ENCODE results near the gene ZNF488.
"Not testable (repeated sequence)": the region's sequence is repeated elsewhere in the genome, so short reads cannot be mapped to it uniquely, and the experiment has no call there.

ZNF488 gene, protein sequence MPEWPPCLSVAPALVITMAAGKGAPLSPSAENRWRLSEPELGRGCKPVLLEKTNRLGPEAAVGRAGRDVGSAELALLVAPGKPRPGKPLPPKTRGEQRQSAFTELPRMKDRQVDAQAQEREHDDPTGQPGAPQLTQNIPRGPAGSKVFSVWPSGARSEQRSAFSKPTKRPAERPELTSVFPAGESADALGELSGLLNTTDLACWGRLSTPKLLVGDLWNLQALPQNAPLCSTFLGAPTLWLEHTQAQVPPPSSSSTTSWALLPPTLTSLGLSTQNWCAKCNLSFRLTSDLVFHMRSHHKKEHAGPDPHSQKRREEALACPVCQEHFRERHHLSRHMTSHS

DNA sequence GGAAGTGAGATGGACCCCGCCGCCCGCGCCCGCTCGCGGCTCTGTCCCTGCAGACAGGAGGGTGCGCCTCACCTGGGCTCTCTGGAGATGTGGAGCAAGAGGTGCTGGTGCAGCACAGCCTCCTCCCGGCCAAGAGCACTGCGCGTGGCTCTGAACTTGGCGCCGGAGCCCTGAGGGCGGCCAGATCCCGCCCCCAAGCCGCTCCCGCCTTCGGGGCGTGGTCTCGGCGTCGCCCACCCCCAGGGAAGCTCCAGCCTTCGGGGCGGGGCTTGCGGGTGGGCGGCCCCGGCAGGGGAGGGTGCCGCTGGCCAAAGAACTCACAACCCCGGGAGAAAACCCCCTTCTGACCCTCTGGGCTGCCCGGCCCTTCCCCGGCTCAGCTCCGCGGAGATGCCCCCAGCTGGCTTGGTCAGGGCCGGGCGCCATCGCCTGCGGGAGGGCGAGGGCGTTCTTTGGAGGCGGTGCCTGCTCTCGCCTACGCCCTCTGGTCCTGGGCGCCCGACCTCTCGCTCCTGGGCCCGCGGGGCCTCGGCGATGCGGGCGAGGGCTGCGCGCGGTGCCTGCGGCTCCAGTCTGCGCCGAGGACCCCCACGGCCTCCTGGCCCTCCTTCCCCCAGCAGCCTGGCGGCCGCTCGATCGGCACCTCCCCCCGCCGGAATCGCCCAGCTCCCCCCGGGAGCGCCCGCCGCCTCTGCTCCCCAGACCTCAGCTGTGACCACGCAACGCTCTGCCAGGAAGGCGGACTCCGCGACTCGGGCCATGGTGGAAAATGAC is at the start of gene ZNF488:
Gene ZNF488, minus strand, starts transcription at position 146 of the 774 bp plus-strand sequence. CDS start 15,464 bp downstream, outside the sequence.
- DNase-seq = peak; percentile 48

DNA sequence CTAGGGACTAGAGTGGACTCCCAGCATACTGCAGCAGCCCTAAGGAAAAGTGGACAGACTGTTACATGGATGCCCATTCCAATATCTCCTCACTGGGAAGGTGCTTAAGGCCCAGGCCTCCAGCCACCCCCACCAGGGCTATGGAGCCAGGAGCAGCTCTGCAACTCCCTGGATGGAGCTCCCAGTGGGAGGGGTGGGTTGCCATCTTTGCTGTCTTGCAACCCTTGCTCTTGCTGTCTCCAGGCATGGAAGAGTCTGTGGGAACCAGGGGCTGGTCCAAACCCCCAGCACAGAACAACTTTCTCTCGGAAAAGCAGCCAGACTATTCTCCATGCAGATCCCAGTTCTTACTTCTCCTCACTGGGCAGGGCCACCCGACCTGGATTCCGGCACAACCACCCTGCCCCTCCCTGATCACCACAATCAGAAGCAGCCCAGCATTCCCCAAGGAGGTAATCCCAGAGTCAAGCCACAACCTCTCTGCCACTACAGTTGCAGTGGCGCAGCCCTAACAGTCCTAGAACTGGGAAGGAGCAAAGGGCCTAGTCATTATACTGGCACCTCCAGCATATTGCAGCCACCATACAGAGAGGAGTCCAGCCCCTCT is 41.8 kb upstream of the ZNF488 start:
- DNase-seq = no peak

DNA sequence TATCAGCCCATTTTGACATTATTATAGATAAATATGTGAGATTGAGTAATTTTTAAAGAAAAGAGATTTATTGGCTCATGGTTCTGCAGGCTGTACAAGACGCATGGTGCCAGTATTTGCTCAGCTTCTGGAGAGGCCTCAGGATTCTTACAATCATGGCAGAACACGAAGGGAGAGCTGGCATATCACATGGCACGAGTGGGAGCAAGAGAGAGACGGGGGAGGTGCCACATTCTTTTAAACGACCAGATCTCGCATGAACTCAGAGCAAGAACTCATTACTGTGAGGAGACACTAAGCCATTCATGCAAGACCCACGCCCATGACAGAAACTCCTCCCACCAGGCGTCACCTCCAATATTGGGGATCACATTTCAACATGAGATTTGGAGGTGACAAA is 40.1 kb upstream of the ZNF488 start:
- no peak for DNase-seq

DNA sequence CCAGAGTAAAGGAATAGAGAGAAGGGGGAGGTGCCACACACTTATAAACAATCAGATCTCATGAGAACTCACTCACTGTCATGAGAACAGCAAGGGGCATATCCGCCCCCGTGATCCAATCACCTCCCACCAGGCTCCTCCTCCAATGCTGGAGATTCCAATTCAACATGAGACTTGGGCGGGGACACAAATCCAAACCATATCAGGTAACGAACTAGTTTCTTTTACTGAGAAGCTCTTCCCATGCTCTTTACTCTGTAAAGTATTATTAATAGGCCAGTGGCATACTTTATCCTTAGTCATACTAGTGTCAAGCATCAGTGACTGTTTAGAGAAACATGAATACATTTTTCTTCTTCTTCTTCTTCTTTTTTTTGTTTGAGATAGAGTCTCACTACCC is 39.4 kb upstream of the ZNF488 start:
- DNase-seq = no peak

DNA sequence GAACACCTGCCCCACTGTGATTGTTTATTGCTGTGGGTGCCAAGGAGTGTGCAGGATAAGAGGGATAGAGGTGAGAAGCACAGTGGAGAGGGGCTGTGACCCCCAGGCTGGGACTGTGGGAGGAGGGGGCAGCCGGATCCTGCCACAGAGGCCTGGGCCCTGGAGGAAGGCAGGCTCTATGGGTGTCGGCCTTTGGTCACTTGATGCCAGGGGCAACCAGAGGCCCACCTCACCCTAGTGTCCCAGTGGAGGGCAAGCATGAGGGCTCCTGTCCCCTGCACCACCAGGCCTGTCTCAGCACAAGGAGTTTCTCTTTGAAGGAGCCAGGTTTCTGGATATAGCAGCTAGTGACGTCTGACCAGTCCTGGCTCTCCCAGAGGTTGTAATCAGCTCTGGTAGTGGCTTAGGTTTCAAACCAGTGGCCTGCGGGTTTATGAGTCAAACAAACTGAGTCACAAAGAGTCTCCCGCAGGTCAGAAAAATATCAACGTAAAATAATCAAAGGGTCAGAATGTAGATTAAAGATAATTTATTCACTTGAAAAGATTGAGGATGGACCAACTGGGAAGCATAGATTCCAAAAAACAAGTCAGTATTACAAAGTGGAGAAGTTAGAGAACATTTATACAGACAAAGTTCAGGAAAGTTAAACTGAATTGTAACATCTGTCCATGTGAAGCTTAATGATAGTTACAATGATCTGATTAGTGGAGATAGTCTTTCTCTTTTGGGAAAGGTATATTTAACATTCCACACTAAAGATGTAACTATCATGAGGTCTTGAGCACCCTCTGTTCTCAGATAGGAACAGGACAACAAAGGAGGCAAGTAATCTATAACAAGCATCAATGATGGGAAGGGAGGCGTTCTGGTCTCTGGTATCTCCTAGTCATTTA is 37.2 kb upstream of the ZNF488 start:
- no peak for DNase-seq

DNA sequence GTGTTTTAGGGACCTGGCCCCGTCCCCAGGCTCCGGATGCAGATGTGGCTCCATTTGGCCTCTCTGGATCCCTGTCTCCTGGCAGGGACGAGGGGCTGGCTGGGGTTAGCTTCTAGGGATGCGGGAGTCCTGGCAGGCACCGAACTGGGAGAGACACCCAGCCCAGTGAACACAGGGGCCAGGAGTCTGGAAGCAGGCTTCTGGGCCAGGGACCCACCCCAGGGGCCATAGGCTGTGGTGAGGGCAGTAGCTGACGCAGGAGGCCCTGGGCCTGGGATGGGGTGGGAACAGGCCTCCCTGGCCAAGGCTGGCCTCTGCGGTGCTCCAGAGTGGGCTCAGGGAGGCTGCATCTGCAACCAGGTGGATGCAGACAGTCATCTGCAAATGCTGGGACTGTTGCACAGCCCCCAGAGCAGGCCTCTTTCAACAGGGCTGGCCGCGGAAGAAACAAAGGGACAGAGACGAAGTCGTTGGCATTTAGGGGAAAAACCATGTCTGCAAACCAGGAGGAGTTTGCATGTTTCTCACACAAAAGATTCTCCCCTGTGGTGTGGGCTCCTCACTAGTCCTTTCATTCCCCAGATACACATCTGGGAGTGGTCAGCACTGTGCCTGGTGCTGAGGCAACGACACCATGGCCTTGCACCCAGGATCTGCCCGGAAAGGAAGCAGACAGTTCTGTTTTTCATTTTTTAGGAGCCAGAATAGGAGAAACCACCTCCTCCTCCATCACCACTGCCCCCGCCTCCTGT is 36.4 kb upstream of the ZNF488 start:
- no peak for DNase-seq

DNA sequence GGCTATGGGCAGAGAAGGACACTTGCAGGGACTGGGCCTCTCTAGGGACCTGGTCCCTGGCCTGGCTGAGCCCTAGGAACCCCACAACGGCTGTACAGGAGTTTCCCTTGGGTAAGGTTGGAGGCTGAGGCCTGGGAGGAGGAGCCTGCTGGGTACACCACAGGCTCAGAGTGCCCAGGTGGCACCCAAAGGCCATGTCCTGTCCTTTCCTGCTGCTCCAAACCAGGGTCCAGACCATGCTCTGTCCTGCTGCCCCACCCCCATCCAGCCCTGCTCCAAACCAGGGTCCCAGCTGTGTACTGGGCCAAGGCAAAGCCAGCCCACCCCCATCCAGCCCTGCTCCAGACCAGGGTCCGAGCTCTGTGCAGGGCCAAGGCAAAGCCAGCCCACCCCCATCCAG is 35.3 kb upstream of the ZNF488 start:
- DNase-seq = no peak

DNA sequence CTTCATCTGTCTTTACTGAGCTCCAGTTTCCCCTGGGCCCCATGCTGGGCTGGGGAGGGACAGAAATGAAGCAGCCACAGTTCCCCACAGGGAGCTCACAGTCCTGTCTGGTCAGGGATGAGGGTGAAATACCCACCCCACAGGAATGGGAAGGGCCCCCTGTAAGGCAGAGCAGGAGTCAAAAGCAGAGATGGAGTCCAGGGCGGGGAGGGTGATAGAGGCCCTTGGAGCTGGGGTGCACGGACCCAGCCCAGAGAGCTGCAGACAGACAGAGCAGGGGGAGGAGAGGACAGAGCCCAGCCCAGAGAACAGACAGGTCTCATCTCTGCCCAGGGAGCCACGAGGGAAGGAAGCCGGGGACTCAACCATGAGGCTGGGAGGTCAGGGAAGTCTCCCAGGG is 34.9 kb upstream of the ZNF488 start:
- DNase-seq = no peak

DNA sequence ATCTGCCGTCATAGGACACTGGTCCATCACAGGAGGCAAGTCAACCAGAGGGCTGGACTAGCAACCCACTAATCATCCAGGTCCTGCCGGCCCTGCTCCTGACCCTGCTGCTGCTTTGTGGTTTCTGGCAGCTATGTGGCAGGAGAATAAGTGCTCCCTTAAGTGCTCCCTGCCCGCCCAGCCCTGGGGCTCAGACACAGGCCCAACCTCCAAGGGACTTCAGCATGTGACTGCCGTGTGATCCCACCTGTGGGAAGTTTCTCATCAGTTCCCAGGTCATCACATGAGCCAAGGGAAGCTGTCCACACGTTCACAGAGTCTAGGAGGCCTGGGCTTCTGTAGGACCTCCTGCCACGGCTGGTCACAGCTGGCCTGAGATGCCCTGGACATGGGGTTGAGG is 34.2 kb upstream of the ZNF488 start:
- no peak for DNase-seq

DNA sequence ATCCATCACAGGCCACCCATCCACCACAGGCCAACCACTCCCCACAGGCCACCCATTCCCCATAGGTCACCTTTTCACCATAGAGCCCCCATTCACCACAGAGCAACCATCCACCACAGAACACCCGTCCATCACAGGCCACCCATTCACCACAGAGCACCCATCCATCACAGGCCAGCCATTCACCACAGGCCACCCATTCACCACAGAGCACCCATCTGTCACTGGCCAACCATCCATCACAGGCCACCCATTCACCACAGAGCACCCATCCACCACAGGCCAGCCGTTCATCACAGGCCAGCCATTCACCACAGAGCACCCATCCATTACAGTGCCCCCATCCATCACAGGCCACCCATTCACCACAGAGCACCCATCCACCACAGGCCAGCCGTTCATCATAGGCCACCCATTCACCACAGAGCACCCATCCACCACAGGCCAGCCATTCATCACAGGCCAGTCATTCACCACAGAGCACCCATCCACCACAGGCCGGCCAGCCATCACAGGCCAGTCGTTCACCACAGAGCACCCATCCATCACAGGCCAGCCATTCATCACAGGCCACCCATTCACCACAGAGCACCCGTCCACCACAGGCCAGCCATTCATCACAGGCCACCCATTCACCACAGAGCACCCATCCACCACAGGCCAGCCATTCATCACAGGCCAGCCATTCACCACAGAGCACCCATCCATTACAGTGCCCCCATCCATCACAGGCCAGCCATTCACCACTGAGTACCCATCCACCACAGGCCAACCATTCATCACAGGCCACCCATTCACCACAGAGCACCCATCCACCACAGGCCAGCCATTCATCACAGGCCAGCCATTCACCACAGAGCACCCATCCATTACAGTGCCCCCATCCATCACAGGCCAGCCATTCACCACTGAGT is 32.5 kb upstream of the ZNF488 start:
- not testable (repeated sequence) for DNase-seq

DNA sequence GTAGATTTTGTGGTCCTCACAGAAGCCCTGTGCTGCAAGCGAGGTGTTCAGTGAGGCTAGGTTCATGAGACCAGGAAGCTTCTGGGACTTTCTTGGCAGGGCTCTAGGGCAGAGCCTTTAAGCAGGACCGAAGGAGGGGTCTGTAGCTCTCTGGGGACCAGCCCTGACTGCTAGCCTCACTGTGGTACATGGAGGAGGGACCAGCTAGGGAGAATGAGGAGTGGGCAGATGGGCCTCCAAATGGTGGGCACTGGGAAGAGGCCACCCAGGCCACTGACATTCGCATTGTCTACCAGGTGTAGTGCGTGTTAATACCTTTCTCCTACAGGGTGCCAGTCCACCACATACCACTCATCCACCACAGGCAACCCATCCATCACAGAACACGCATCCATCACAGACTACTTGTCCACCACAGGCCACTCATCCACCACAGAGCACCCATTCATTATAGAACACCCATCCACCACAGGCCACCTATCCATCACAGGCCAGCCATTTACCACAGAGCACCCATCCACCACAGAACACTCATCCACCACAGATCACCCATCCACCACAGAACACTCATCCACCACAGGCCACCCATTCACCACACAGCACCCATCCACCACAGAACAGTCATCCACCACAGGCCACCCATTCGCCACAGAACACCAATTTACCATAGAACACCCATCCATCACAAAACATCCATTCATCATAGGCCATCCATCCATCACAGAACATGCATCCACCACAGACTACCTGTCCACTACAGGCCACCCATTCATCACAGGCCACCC is 31.6 kb upstream of the ZNF488 start:
- DNase-seq = no peak

DNA sequence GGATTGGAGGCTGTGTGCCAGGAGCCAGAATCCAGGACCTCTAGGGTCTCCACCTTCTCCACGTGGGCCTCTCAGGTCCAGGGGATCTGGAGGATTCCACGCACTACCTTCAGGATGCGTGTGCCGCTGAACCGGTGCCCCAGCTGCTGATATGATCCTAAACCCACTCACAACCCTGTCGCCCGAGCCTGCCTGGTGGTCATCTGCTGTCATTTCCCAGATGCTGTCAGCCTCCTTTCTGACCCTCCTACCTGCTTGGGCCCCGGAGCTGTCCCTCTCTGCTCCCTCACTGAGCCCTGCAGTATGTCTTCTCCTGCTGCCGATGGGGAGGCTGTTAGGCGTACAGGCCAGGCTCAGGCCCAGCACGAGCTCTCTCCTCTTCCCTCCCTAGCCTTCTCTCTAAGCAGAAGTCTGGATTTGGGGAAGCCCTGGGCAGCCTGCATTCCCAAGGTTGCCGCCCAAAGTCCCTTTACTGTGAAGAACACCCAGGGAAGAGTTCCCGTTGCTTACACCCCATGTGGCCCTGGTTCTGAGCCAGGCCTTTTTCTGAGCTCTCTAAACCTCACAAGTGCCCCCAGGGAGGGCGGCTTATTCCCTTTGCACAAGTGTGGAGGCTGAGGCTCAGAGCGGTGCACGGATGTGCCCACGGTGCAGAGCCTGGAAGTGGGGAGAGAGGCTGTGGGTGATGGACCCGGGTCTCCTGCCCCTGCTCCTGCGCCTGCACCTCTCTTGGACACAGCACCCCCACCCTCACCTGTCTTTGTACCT is 30.8 kb upstream of the ZNF488 start:
- no peak for DNase-seq

DNA sequence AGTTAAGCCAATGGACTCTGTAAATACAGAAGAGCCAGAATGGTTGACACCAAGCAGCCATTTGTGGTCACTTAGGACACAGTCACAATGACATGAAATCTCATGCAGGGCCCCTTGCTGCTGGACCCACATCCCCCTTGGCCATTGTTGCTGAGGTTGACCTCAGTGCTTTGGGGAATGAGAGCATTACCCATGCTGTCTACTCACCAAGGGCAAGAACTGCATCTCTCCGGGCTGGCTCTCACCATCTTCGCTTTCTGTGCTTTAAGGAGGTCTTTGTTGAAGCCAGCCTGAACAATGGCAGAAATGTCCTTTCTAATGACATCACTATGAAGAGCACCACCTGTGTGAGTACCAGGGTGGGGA is 30.1 kb upstream of the ZNF488 start:
- DNase-seq = no peak

DNA sequence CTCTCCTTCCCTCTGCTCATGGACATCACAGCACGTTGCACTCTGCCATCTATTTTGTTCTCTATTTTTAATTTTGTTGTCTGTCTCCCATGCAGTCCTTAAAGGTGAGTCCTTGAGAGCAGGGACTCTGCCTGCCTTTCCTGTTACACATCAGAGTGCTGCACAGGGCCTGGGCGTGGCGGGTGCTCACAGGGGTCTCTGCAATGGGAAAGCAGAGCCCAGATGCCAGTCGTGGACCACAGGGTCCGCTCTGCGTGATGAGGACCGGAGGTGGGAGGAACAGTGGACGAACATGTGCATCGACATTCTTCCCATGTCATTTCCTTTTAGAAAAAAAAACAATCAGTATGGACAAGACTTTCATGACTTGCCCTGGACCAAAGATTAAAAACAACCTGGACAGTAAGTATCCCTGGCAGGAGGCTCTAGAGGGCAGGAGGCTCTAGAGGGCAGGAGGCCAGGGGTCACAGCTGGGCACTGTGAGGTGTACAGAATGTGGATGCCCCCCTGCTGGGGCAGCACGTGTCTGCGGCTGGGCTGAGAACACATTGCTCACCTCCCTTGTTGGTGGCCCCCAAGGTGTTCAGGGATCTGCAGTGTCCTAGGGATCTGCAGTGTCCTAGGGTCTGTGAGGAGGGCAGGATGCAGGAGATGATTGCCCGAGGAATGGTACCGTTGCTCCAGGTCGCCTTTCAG is 29.6 kb upstream of the ZNF488 start:
- DNase-seq = no peak

DNA sequence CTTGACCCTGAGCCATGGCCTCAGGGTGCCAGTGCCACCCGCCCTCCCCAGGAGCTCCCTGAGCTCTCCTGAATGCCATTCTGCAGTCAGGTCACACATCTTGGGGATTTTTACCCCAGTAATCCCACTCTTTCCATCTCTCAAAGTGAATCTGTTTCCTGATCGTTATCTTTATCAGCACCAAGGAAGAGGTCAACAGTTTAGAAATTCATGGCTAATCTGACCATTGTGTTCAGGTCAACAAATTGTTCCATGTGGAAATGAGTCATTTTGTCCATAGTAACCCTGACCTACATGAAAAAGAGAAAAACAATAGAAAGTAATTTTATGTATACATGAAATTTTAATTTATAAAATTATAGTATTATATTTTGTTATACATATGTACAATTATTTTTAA is 28.8 kb upstream of the ZNF488 start:
- no peak for DNase-seq

DNA sequence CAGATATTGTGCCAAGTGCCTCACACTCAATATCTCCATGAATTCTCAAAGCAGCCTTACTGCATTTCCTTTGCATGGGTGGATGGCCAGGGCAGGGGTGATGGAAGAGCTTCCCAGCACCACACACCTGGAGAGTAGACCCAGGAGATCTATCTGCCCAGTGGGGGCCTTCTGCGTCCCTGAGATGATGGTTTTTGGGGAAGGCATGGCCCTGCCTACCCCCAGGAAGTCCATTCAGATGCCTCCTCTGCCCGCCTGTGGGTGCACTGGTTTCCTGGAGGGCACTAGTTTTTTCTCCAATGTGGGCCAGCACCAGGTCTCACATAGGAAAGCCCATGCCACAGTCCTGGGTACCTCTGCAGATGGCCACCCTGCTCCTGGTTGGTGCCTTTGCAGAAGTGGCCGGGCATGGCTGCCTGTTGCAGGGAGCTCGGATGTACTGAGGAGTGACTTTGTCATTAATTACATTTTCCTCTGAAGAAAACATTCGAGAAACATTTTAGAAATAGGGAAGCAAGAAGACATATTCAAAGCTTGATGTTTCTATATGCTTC is 28.2 kb upstream of the ZNF488 start:
- DNase-seq = no peak

DNA sequence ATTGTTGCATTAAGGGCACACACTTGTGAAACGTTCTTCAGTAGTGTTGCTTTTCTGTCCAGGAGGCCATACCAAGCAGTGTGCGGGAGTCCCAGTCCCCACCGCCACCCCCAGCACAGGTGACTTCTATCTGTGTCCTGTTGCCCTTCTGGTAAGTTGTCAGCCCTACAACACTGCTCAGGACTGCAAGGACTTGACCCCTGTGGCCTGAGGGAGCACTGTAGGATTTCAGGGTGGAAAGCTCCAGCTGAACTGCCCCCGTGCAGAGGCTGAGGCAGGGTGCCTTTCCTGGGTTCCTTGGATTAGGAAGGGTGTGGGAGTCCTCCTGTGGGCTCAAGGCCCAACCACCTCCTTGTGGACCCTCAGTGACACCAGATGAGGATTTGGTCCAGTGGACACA is 26.8 kb upstream of the ZNF488 start:
- DNase-seq = no peak

DNA sequence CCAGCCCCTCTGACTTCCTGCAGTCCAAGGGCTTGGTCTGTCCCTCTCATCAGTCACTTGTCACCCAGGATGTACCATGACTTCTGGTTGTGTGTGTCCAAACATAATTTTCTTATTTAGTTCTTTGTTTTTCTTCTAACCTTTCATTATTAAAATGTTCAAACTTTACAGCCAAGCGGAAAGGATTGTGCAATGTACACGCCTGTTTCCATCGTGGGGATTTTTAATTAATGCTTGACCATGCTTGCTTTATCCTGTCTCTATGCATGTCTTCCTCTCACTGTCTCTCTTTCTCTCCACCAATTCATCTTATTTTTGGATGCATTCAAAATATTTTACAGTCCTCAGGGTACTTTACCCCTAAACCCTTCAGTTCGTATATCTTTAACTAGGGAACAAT is 26.2 kb upstream of the ZNF488 start:
- DNase-seq = no peak

DNA sequence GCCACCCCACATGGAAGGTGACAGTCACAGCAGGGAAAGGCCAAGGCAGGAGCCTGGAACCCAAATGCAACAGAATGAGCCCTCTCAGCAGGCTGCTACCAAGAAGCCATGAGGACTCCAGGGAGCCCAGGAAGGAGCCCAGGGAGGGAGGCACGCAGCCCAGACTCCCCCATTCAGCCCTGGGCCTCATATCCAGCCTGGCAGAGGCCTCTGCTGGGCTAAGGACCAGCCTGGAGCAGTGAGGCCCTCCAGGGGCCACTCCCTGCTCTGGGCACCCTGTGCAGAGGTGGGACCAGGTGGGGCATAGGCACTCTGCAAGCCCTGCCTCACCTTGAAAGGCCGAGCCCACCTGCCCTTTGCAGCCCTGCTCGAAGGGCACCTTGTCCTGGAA is 25.8 kb upstream of the ZNF488 start:
- no peak for DNase-seq
